ENCODE measurements around the gene CCDC197.

CCDC197 gene

DNA sequence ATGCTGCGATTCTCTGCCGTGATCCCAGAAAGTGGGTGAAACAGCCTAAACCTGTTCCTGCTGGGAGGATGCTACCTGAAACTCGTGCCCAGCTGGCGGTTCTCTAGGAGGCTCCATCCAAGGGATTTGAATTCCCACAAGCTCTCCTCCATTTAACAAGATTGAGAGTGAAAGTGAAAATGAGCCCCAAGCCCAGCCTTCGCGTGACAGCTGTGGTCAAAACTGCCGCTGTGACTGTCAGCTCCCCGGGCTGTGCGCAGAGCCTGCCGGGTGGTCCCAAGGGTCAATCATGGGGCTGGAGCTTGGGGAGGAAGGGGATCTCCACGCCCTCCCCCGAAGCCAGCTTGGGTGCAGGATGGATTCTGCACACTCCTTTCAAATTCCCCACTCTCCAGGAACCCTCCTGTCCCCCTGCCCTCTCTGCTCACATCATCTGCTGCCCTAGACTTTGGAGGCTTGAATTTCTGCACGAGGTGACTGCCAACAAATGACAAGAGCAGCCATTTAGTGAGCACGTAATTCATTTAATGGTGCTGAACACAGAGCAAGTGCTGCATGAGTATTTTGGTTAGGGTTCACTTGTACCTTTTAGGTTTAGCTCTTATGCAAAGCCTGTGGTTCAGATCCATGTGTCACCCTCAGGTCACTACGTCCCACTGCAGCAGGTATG, 26.0 kb upstream of the CCDC197 start:
- Histone ChIP-seq H3K27ac (ENCODE audit: low read depth, low read length, poor library complexity, severe bottlenecking) (peak overlapping the region; percentile 100), H3K9me3 (ENCODE audit: low read length) (no peaks in the 10 kb centered on the region), H3K4me3 (ENCODE audit: low read depth, low read length, poor library complexity, severe bottlenecking) (peak overlapping the region; percentile 53), H3K9me2 (ENCODE audit: low read depth, low read length) (no peaks in the 10 kb centered on the region), H3F3A (ENCODE audit: insufficient read depth, low read length) (peaks cover under 1% of the 10 kb centered on the region), H3K9ac (ENCODE audit: low read length) (peak overlapping the region; percentile 85), H3K4me2 (ENCODE audit: low read length) (peak overlapping the region; percentile 75), H3K36me3 (ENCODE audit: insufficient read depth, low read length) (no peaks in the 10 kb centered on the region), H3K27me3 (ENCODE audit: insufficient read depth, low read length) (no peaks in the 10 kb centered on the region), H2AFZ (ENCODE audit: low read length) (no peak overlapping the region), H4K20me1 (ENCODE audit: insufficient read depth, low read length) (no peaks in the 10 kb centered on the region), H3K79me2 (ENCODE audit: insufficient read depth, low read length) (no peaks in the 10 kb centered on the region), H3K4me1 (ENCODE audit: insufficient read depth, low read length, severe bottlenecking) (peaks cover 99% of the 10 kb centered on the region)
- no peak for TF ChIP-seq EZH2 (IDR thresholded peaks at IDR 0.05; ENCODE audit: borderline replicate concordance, low read length)
- TF ChIP-seq, protein P1, sequence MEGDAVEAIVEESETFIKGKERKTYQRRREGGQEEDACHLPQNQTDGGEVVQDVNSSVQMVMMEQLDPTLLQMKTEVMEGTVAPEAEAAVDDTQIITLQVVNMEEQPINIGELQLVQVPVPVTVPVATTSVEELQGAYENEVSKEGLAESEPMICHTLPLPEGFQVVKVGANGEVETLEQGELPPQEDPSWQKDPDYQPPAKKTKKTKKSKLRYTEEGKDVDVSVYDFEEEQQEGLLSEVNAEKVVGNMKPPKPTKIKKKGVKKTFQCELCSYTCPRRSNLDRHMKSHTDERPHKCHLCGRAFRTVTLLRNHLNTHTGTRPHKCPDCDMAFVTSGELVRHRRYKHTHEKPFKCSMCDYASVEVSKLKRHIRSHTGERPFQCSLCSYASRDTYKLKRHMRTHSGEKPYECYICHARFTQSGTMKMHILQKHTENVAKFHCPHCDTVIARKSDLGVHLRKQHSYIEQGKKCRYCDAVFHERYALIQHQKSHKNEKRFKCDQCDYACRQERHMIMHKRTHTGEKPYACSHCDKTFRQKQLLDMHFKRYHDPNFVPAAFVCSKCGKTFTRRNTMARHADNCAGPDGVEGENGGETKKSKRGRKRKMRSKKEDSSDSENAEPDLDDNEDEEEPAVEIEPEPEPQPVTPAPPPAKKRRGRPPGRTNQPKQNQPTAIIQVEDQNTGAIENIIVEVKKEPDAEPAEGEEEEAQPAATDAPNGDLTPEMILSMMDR (IDR thresholded peaks at IDR 0.05; ENCODE audit: low read length): no peak; the same call in 1 of the 2 replicates

- Histone ChIP-seq H3F3A (ENCODE audit: insufficient read depth, low read length) (peaks cover 6% of the 10 kb centered on the region), H4K20me1 (ENCODE audit: insufficient read depth, low read length) (no peaks in the 10 kb centered on the region), H3K27me3 (ENCODE audit: insufficient read depth, low read length) (no peaks in the 10 kb centered on the region), H3K9me3 (ENCODE audit: low read length) (no peaks in the 10 kb centered on the region), H2AFZ (ENCODE audit: low read length) (no peak overlapping the region), H3K79me2 (ENCODE audit: insufficient read depth, low read length) (no peaks in the 10 kb centered on the region), H3K4me1 (ENCODE audit: insufficient read depth, low read length, severe bottlenecking) (peaks cover 100% of the 10 kb centered on the region), H3K4me2 (ENCODE audit: low read length) (peak overlapping the region; percentile 75), H3K36me3 (ENCODE audit: insufficient read depth, low read length) (no peaks in the 10 kb centered on the region), H3K9me2 (ENCODE audit: low read depth, low read length) (no peaks in the 10 kb centered on the region), H3K9ac (ENCODE audit: low read length) (peak overlapping the region; percentile 85), H3K27ac (ENCODE audit: low read depth, low read length, poor library complexity, severe bottlenecking) (peak overlapping the region; percentile 100), H3K4me3 (ENCODE audit: low read depth, low read length, poor library complexity, severe bottlenecking) (peak overlapping the region; percentile 53)
- TF ChIP-seq, protein P1 (IDR thresholded peaks at IDR 0.05; ENCODE audit: low read length): no peak
- TF ChIP-seq EZH2 (IDR thresholded peaks at IDR 0.05; ENCODE audit: borderline replicate concordance, low read length): no peak
These were observed 25.5 kb upstream of the CCDC197 start for GRCh38 chr14:93971635-93972027.

DNA sequence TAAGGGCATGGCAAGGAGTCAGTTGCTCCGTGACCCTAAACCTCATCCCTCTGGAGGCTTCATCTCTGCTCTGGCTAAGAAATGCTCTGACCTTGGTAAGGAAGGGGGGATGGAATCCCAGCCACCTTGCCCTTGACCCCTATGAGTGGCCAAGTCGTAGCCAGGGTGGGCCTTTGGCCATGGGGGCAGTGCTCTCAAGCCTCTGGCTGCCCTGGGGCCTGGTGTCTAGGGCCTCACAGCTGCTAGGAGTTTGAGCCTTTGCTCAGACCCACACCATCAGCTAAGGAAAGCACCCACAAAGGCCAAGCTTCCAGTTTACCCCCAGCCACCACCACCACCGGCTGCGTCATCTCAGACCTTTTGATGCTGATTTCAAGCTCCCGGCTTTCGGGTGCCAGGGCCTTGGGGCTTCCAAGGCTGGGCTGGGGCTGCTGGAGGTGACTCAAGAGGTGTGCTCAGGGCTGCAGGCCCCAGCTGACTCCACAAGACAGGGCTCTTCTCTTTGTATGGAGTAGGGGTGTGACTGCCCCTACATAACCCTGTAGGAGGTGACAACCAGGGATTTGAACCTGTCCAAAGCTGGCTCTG, 24.4 kb upstream of the CCDC197 start:
- H3K4me3 ChIP-seq (ENCODE audit: low read depth, low read length, poor library complexity, severe bottlenecking): peak overlapping the region; percentile 50
- H3K27me3 ChIP-seq (ENCODE audit: insufficient read depth, low read length): no peaks in the 10 kb centered on the region
- H2AFZ ChIP-seq (ENCODE audit: low read length): no peak overlapping the region
- no peaks in the 10 kb centered on the region; the same call in 1 of the 2 replicates for H3K9me3 ChIP-seq (ENCODE audit: low read length)
- TF ChIP-seq, protein P1 (IDR thresholded peaks at IDR 0.05; ENCODE audit: low read length): no peak
- no peak for TF ChIP-seq EZH2 (IDR thresholded peaks at IDR 0.05; ENCODE audit: borderline replicate concordance, low read length)
- no peaks in the 10 kb centered on the region for H3K9me2 ChIP-seq (ENCODE audit: low read depth, low read length)
- H3K79me2 ChIP-seq (ENCODE audit: insufficient read depth, low read length): no peaks in the 10 kb centered on the region
- H3K36me3 ChIP-seq (ENCODE audit: insufficient read depth, low read length): no peaks in the 10 kb centered on the region
- H3K27ac ChIP-seq (ENCODE audit: low read depth, low read length, poor library complexity, severe bottlenecking): peak overlapping the region; percentile 100
- peak overlapping the region; percentile 84 for H3K9ac ChIP-seq (ENCODE audit: low read length)
- peak overlapping the region; percentile 70 for H3K4me2 ChIP-seq (ENCODE audit: low read length)
- no peaks in the 10 kb centered on the region for H4K20me1 ChIP-seq (ENCODE audit: insufficient read depth, low read length)
- H3K4me1 ChIP-seq (ENCODE audit: insufficient read depth, low read length, severe bottlenecking): peaks cover 100% of the 10 kb centered on the region
- H3F3A ChIP-seq (ENCODE audit: insufficient read depth, low read length): peaks cover 8% of the 10 kb centered on the region

All from OCI-LY1 (cell line).